NCI-H2227 treated with DMSO at 0.1 percent for 48 hours (cell line): ENCODE measurements around the gene DDAH1.
"Not testable (repeated sequence)": the region's sequence is repeated elsewhere in the genome, so short reads cannot be mapped to it uniquely, and the experiment has no call there.

Source experiments
- DNase-seq: peaks from one replicate; lab custom pipeline; 2025; lab: John Stamatoyannopoulos, UW

Gene DDAH1

DNA sequence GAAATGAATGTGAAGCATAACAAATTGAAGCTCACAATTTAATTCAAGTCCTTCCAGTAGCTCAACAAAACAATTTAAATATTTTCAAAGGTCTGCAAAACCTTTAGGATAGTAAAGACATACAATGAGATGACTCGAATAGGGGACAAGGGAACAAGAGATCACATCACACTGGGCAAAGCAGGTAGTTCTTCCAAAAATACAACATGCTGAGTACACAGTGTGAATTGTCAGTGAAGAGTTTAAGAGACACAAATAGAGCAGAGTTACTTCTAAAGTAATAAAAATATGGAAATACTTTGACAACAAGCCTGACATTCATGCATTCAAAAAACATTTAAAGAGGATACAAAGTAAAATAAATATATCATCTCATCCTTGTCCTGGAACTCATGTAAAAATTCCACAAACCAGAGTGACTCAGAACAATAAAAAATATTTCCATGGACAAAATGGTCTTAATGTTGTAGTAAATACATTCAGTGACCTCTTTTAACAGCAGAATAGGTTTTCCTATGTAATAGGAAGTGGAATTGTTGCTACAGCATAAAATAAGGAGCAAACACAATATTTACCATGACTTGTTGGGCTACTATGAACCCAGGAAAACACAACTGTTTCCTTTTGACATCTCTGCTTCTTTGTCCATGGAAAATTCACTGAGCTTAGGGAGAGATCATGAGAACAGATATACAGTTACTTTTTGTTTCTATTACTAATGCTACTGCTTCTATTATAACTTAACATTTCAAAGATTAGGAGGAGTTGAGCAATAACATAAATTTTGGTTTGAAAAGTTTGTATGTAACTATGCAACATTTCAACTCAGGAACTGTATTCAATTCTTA lies 104.9 kb downstream of the DDAH1 start:
- no peak for DNase-seq

DNA sequence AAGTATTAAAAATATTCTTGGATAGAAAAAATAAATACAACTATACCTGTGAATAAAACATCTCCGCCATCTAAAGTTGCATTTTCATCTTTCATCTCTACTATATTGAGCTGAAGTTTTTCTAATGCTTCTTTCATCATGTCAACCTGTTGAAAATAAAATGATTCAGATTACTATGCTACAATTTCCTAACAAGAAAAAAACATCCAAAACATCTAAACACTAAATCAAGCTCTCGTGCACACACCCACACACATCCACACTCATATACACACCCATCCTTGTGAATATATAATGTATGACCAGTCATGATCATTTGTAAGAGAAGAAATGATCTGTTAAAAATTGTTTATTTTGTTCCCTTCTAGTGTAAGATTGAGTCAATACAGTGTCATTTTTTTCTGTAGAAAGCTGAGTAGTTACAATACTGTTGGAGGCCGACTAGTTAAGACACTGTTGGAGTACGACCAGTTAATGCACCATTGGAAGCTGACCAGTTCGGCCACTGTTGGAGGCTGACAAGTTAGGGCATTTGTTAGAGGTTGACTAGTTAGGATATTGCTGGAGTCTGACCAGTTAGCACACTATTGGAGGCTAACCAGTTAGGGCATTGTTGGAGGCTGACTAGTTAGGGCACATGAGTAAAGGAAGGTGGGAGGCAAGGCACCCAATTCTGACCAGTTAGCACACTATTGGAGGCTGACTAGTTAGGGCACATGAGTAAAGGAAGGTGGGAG lies 106.1 kb downstream of the DDAH1 start:
- DNase-seq = no peak

- no peak for DNase-seq
These were observed 107.1 kb downstream of the DDAH1 start for GRCh38 chr1:85357817-85358216.

- no peak for DNase-seq
These were observed 108.8 kb downstream of the DDAH1 start for GRCh38 chr1:85356130-85356529.

- no peak for DNase-seq
These were observed 112.9 kb downstream of the DDAH1 start for GRCh38 chr1:85352055-85352454.

DNA sequence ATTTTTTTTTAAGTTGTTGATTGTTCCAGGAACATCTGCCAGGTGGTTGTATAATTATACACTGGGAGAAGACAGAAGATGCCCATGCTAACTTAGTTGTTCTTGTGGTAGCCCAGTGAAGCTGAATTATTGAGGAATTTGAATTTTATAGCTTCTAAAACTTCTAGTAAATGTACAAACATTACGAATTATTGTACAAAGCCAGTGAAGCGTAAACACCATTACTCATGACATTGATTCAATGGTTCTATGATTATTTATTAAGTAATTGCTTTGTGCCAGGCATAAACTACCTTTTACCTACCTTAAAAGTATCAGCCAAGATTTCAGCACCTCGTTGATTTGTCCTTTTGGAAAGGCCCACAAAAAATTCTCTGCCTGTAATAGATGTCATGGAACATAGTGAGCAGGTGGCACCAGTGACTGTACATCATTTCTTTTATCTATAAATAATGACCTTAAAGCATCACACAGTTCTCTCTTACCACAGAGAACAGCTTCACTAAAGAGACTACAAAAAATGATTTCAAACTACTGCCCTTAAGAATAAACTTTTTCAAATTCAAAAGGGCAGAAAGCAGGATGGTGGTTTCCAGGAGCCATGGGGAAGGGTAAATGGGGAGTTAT lies 113.6 kb downstream of the DDAH1 start:
- no peak for DNase-seq

- no peak for DNase-seq
These were observed 115.7 kb downstream of the DDAH1 start for GRCh38 chr1:85349224-85349623.

- no peak for DNase-seq
These were observed 117.1 kb downstream of the DDAH1 start for GRCh38 chr1:85347908-85348307.

DNA sequence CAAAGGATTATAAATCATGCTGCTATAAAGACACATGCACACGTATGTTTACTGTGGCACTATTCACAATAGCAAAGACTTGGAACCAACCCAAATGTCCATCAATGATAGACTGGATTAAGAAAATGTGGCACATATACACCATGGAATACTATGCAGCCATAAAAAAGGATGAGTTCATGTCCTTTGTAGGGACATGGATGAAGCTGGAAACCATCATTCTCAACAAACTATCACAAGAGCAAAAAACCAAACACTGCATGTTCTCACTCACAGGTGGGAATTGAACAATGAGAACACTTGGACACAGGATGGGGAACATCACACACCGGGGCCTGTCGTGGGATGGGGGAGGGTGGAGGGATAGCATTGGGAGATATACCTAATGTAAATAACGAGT lies 117.7 kb downstream of the DDAH1 start:
- DNase-seq = not testable (repeated sequence)

DNA sequence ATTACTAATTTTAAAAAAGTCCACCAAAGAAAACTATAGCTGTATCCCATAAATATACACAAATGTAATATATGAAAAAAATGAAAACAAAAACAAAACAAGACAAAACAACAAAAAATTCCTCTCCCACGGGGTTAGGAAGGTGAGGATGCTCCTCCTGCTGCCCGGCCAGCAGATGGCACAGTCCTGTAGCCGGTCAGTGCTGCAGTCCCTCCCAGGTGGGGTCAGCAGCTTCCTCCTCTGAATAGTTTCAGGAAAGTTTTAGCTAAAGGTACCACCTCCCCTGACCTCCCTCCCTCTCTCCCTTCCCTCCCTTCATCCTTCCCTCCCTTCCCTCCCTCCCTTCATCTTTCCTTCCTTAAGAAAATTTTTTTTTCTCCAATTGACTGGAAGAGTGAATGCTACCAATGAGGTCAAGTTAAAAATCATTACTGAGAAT lies 120.7 kb downstream of the DDAH1 start:
- DNase-seq = no peak

- DNase-seq = no peak
These were observed 121.2 kb downstream of the DDAH1 start for GRCh38 chr1:85343612-85344255.

DNA sequence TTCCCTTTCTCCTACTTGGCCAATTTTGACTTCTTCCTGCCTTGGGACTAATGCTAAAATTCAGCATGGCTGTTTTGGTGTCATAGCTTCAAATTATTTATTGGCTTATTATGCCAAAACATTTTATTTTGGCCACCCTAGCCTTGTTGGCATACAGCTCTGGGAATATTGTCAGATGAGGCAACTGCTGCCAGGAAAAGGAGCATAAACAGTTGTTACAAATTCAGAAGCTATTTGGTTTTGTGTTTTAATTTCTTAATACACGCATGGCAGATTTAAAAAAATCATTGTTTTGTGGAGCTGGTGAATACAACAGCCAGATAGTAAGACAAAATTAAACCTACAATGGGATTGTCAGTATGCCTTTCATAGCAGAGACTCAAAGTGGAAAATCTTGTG lies 121.7 kb downstream of the DDAH1 start:
- no peak for DNase-seq

DNA sequence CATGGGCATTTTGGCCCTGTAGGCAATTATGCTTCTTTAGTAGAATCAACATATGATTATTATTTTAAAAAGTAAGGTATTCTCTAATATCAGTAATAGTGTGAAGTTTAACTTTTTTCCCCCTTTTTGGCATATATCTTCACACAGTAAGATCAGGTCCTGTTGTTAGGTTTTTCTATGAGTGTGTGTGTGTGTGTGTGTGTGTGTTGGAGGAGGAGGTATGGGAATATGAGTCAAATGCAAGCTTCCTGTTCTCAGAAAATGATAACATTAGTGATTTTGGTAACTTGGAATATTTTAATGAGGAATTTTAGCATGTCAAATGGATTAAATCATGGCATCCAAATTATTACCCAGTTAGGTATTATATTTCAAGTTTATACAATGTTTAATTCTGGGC lies 122.8 kb downstream of the DDAH1 start:
- no peak for DNase-seq

DNA sequence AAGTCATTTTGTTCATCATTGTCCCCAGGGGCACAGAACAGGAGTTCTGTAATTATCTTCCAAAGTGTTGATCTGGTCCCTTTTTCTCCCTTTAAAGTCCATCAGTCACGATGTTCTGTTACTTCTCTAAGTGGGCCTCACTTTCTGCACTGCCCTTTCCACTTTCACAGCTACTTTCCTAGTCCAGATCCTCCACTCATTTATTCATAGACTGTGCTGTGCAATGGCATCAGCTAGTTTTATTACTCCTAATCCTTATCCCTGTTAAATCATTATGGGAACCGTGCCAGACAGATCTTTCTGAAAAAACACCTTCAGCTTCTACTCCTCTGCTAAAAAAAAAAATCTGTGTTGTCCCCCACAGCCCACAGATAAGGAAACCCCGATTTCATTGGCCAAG lies 124.5 kb downstream of the DDAH1 start:
- DNase-seq = no peak

DNA sequence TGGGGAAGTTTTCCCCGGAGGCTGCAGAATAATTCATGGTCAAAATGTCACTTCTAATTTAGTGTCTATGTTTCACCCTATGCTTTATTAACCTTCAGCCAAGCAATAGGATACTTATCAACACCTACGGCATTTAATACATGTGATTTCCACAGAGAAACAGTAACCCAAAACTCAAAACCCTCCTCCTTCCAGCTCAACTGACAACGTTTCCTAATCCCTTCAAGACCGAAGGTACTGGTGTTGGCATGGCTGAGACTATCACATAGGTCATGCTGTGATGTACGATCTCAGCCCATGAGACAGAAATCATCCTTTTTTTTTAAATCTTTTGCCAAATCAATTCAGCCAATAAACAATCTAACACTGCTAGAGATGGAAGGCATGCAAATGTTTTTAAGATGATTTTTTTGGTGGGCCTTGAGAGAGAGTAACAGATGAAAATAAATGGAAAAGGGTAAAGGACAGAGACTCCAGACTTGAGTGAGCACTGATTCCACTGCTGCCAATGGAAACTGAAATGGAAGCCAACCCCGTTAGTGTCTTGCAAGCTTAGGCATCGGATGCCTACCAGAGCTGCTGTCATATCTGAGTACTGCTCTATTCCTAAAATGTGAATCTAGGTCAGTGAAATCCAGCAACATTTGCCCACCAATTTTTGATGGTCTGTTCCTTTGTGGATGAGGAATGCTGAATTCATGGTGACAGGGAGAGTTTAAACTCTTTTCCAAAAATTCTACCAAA lies 125.1 kb downstream of the DDAH1 start:
- no peak for DNase-seq

- DNase-seq = no peak
These were observed 125.9 kb downstream of the DDAH1 start for GRCh38 chr1:85339089-85339488.

DNA sequence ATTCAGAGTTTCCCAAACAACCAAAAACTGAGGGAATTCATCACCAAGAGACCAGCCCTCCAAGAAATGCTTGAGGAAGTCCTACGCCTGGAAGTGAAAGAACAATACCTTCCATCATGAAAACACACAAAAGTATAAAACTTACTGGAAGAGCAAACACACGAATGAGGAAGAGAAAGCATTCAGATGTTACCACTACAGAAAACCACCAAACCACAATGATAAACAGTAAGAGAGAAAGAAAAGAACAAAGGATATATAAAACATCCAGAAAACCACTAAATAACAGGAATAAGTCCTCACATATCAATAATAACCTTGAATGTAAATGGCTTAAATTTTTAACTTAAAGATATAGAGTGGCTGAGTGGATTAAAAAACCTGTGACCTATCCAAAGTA lies 130.0 kb downstream of the DDAH1 start:
- no peak for DNase-seq

GRCh38 chr1:85333186-85333585 lies 131.8 kb downstream of the DDAH1 start:
- DNase-seq = no peak

- DNase-seq = no peak
These were observed 132.4 kb downstream of the DDAH1 start for GRCh38 chr1:85332575-85332974.

DNA sequence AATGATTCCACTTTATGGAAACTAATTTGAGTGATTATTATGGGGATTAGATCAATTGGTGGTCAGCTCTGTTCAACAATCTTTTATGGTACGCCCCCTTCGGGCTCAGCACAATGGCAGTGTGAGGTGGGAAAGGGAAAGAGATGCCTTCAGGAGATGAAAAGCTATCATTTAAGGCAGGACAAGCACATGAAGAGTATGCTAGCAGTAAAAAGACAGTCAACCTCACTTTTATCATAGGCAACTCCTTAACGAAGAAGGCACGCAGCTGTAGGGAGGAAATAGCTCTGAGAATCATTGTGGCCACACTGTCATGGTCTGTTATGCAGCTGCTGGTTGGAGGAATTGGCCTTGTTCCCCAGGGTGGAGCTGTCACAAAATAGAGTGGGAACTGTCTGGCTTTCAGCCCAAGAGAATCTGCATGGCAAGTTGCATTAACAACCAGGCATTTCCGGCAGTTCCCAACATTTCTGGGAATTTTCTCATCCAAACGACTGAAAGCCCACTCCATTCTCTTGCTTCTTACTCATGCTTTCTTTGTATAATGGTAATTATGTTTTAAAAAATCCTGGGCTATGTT lies 134.2 kb downstream of the DDAH1 start:
- DNase-seq = no peak

GRCh38 chr1:85330214-85330631 lies 134.7 kb downstream of the DDAH1 start:
- DNase-seq = no peak
